ENCODE results near the gene DCDC2B. TPM values are rescaled to one million over a fixed set of nuclear protein-coding genes. Genes with fewer than 3 reads are reported as not detected.

The DCDC2B gene
- total RNA-seq, 4 donors from 2014 or later, result not detected

DNA sequence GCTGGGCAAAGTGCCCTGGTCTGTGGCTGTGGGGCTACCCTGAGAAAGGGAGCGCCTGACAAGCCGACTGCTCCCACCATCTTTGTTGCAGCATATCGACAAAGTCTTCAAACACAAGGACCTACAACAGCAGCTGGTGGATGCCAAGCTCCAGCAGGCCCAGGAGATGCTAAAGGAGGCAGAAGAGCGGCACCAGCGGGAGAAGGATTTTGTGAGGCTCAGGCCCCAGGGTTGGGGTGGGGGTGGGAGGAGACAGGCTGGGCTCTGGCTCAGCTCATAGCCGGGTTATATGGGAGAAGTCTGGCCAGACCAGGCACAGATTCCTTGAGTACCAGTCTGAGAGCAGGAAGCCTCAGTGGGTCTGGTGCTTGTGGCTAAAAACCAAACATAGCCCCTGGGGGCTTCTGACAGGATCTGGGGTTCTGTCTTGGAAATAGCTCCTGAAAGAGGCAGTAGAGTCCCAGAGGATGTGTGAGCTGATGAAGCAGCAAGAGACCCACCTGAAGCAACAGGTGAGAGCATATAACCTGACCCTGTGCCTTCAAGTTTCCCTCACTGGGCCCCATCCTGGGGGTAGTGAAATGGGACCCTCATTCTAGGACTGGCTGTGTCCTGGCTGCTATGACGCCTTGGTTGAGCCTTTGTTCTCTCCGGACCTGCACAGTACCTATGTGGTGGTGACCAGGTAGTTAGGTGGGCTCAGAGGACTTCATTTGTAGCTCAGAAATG is 16.5 kb upstream of the DCDC2B start:
- peaks cover 6 to 90% of the 10 kb centered on the region in 2 donors for H3K36me3 ChIP-seq

DNA sequence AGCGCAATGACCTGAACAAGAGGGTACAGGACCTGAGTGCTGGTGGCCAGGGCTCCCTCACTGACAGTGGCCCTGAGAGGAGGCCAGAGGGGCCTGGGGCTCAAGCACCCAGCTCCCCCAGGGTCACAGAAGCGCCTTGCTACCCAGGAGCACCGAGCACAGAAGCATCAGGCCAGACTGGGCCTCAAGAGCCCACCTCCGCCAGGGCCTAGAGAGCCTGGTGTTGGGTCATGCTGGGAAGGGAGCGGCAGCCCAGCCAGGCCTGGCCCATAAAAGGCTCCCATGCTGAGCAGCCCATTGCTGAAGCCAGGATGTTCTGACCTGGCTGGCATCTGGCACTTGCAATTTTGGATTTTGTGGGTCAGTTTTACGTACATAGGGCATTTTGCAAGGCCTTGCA is 13.9 kb upstream of the DCDC2B start:
- DNase-seq, result no peak
- H3K4me1 ChIP-seq, result peaks cover 32 to 44% of the 10 kb centered on the region in 2 donors
- H3K9me3 ChIP-seq, result no peaks in the 10 kb centered on the region
- peak overlapping the region in 3 of 4 donors; percentile 31 to 99 (median 98) for H3K27ac ChIP-seq
- intact Hi-C loops (cut with DNase I; ENCODE audit: low total_unique reads), result no loop called here
- peaks cover 3 to 64% of the 10 kb centered on the region in 2 donors for H3K36me3 ChIP-seq
- H3K27me3 ChIP-seq, result no peaks in the 10 kb centered on the region
- TF ChIP-seq, protein P1, sequence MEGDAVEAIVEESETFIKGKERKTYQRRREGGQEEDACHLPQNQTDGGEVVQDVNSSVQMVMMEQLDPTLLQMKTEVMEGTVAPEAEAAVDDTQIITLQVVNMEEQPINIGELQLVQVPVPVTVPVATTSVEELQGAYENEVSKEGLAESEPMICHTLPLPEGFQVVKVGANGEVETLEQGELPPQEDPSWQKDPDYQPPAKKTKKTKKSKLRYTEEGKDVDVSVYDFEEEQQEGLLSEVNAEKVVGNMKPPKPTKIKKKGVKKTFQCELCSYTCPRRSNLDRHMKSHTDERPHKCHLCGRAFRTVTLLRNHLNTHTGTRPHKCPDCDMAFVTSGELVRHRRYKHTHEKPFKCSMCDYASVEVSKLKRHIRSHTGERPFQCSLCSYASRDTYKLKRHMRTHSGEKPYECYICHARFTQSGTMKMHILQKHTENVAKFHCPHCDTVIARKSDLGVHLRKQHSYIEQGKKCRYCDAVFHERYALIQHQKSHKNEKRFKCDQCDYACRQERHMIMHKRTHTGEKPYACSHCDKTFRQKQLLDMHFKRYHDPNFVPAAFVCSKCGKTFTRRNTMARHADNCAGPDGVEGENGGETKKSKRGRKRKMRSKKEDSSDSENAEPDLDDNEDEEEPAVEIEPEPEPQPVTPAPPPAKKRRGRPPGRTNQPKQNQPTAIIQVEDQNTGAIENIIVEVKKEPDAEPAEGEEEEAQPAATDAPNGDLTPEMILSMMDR (IDR thresholded peaks at IDR 0.05 in 4 of 5, conservative IDR thresholded peaks at IDR 0.05 in 1 of 5), result no peak
- no peak for TF ChIP-seq POLR2A (IDR thresholded peaks at IDR 0.05)
- no peak overlapping the region for H3K4me3 ChIP-seq
- no peak for ATAC-seq
- in situ Hi-C loops (cut with MboI; ENCODE audit: low sequenced_read_pairs in 4 of 4), result no loop called here

More for the DNA sequence above, 16.5 kb upstream of the DCDC2B start:
- no peak overlapping the region for H3K4me3 ChIP-seq
- intact Hi-C loops (cut with DNase I; ENCODE audit: low total_unique reads), result no loop called here
- TF ChIP-seq POLR2A (IDR thresholded peaks at IDR 0.05), result no peak
- TF ChIP-seq, protein P1 (IDR thresholded peaks at IDR 0.05 in 4 of 5, conservative IDR thresholded peaks at IDR 0.05 in 1 of 5), result no peak
- ATAC-seq, result no peak
- in situ Hi-C loops (cut with MboI; ENCODE audit: low sequenced_read_pairs in 4 of 4), result no loop called here
- no peaks in the 10 kb centered on the region for H3K27me3 ChIP-seq
- no peak for DNase-seq
- peaks cover 10 to 20% of the 10 kb centered on the region in 2 donors for H3K4me1 ChIP-seq
- no peaks in the 10 kb centered on the region for H3K9me3 ChIP-seq
- no peak overlapping the region for H3K27ac ChIP-seq

DNA sequence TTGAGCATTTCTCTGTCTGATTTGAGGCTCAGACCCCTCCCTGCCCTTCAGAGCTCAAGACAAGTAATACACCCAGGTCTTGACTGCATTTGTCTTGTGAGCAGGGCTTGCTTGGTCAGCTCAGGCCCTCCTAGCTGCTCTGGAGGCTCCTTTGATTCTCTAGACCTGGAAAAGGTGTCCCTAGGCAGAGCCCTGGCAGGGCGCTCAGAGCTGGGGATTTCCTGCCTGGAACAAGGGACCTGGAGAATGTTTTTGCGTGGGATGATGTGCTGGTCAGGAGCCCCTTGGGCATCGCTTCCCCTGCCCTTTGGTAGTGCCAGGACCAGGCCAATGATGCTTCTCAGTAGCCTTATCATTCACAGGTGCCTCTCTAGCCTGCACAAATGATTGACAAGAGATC is 13.4 kb upstream of the DCDC2B start:
- Histone ChIP-seq H3K27ac (peak overlapping the region in 3 of 4 donors; percentile 86 to 99 (median 98)), H3K27me3 (no peaks in the 10 kb centered on the region), H3K9me3 (no peaks in the 10 kb centered on the region), H3K36me3 (peaks cover 3 to 59% of the 10 kb centered on the region in 2 donors), H3K4me1 (peaks cover 33 to 45% of the 10 kb centered on the region in 2 donors), H3K4me3 (no peak overlapping the region)
- in situ Hi-C loops (cut with MboI; ENCODE audit: low sequenced_read_pairs in 4 of 4) (no loop called here), intact Hi-C loops (cut with DNase I; ENCODE audit: low total_unique reads) (no loop called here)
- no peak for DNase-seq
- no peak for ATAC-seq
- TF ChIP-seq, protein P1 (IDR thresholded peaks at IDR 0.05 in 4 of 5, conservative IDR thresholded peaks at IDR 0.05 in 1 of 5), result no peak
- TF ChIP-seq POLR2A (IDR thresholded peaks at IDR 0.05), result no peak

DNA sequence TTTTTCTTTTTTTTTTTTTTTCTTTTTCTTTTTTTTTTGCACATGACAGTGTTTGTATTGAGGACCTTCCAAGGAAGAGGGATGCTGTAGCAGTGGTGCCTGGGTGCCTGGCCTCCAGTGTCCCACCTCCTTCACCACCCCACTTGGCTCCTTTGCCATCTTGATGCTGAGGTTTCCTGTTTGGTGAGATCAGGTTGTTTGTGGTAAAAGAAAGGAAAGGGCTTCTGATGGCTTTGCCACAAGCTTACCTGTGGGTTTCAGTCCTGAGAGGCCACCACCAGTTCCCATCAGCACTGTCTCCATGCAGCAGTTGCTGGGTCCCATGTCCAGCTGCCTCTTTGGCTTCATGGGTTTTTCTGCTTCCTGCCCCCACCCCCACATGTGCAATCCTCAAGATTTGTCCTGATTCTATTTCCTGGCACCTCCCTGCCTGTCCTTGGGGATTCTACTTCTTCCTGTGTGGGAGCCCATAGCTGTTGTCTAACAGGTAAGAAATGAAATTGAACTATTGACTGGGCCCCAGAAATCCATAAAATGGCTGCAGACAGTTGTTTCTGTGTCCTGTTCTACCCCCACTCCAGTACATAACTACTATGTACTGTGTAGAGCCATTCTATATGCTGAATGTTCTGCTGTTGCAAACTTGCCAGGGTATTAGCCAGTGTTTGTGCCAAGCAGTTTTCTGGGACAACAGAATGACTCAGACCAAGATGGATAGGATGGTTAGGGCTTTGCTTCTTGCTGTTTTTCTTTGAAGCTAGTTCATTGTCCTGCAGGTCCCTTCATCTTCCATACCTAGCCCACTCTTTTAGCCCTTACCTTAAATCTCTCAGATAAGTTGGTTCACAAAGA is 12.7 kb upstream of the DCDC2B start:
- no peak for TF ChIP-seq POLR2A (IDR thresholded peaks at IDR 0.05)
- TF ChIP-seq, protein P1 (IDR thresholded peaks at IDR 0.05 in 4 of 5, conservative IDR thresholded peaks at IDR 0.05 in 1 of 5), result no peak
- no peak overlapping the region for H3K4me3 ChIP-seq
- intact Hi-C loops (cut with DNase I; ENCODE audit: low total_unique reads), result no loop called here
- no peaks in the 10 kb centered on the region for H3K27me3 ChIP-seq
- ATAC-seq, result peak in 1 of 2 donors; percentile 35
- peak overlapping the region; percentile 86 to 99 (median 94) for H3K27ac ChIP-seq
- in situ Hi-C loops (cut with MboI; ENCODE audit: low sequenced_read_pairs in 4 of 4), result no loop called here
- H3K4me1 ChIP-seq, result peaks cover 35 to 48% of the 10 kb centered on the region in 2 donors
- H3K9me3 ChIP-seq, result no peaks in the 10 kb centered on the region
- no peak for DNase-seq
- peaks cover 3 to 52% of the 10 kb centered on the region in 2 donors for H3K36me3 ChIP-seq

All from gastrocnemius medialis (tissue), 4 donors.